Panc1 (cell line): ENCODE data around the gene USP49. TPM values are rescaled to one million over a fixed set of nuclear protein-coding genes. Genes with fewer than 3 reads are reported as not detected.

ENCODE experiments used
- ATAC-seq: fragments of 200-7000 bp; cut with Tn5 transposase; 2 replicates; pipeline ENCODE4 v1.9.1; 2020; ENCODE audit warnings: mild to moderate bottlenecking, moderate library complexity
- BruUV-seq: library from RNA; stranded (reverse); fragments of 400-500 nt; replicated peaks from 2 replicates; lab custom pipeline; 2021; lab: Mats Ljungman, UMichigan
- CTCF ChIA-PET: fragments of 300-600 bp; sonication (Branson Sonifier 250); formaldehyde crosslinking; loops from one replicate; lab custom pipeline; 2022; ENCODE audit warnings: antibody characterized with exemption; lab: Charles Lee
- POLR2A ChIA-PET: fragments of 300-600 bp; sonication (Branson Sonifier 250); formaldehyde crosslinking; loops from one replicate; lab custom pipeline; 2022; ENCODE audit warnings: antibody characterized with exemption; lab: Charles Lee
- DNase-seq: peaks from one replicate; pipeline ENCODE4 v3.0.0-alpha.2; 2010; ENCODE audit warnings: low read depth, low spot score
- H3K27ac ChIP-seq: 2 replicates; pipeline ENCODE4 v1.5.1; 2011; ENCODE audit warnings: mild to moderate bottlenecking, low read length, inconsistent platforms
- H3K27me3 ChIP-seq: fragments of 200-500 bp; sonication (Bioruptor generic); 2 replicates; pipeline ENCODE4 v1.6.0; 2014; ENCODE audit warnings: low read length, inconsistent platforms; ENCODE audit not compliant: control insufficient read depth, insufficient read depth
- H3K36me3 ChIP-seq: fragments of 200-500 bp; sonication (Bioruptor generic); 2 replicates; pipeline ENCODE4 v1.5.1; 2014; ENCODE audit warnings: inconsistent platforms, mild to moderate bottlenecking, low read length, moderate library complexity; ENCODE audit not compliant: control insufficient read depth, insufficient read depth
- H3K4me1 ChIP-seq: 2 replicates; pipeline ENCODE4 v1.5.1; 2011; ENCODE audit warnings: inconsistent platforms, mild to moderate bottlenecking, low read length, moderate library complexity; ENCODE audit not compliant: control insufficient read depth, insufficient read depth
- H3K4me3 ChIP-seq, 2 experiments: 2 replicates each; pipeline ENCODE4 v1.5.1; 2011 to 2012; ENCODE audit warnings: low read depth in 2 of 2, low read length in 2 of 2, mild to moderate bottlenecking in 2 of 2, inconsistent platforms in 1 of 2, moderate library complexity in 1 of 2
- H3K9me3 ChIP-seq: fragments of 200-500 bp; sonication (Bioruptor generic); 2 replicates; pipeline ENCODE4 v1.5.1; 2014; ENCODE audit warnings: low read depth, mild to moderate bottlenecking, inconsistent platforms, low read length, moderate library complexity; ENCODE audit not compliant: control insufficient read depth, insufficient read depth
- POLR2AphosphoS5 ChIP-seq: IDR thresholded peaks from 2 replicates; pipeline ENCODE4 v1.6.1; 2012; ENCODE audit warnings: mild to moderate bottlenecking, low read depth, low read length, moderate library complexity
- SIN3A ChIP-seq: IDR thresholded peaks from 2 replicates; pipeline ENCODE4 v1.6.1; 2012; ENCODE audit warnings: low read depth, mild to moderate bottlenecking, low read length, moderate library complexity, borderline replicate concordance; ENCODE audit not compliant: insufficient read depth
- TCF7L2 ChIP-seq: IDR thresholded peaks from 2 replicates; pipeline ENCODE4 v1.6.1; 2011; ENCODE audit warnings: mild to moderate bottlenecking, low read depth, low read length, inconsistent platforms
- in situ Hi-C: cut with HindIII; loops from 2 replicates; pipeline ENCODE4 v1.10.0; 2016; ENCODE audit warnings: low sequenced_read_pairs, low pct_unique_long_range_greater_than_20kb
- intact Hi-C: fragments of 100-400 bp; cut with micrococcal nuclease; formaldehyde crosslinking; loops from one replicate; pipeline ENCODE4 v1.10.0; 2022; ENCODE audit not compliant: unreplicated experiment
- total RNA-seq: library from RNA; stranded (reverse); gene quantifications from one replicate; pipeline ENCODE4 v1.2.1, GENCODE V29; 2021; ENCODE audit not compliant: unreplicated experiment
- TF ChIP-seq, protein P1 (sequence below), 2 experiments: IDR thresholded peaks; 2 replicates each; pipeline ENCODE4 v1.6.1; 2011 to 2012; ENCODE audit warnings: low read depth in 2 of 2, control low read depth in 1 of 2, low read length in 1 of 2, mild to moderate bottlenecking in 1 of 2, moderate library complexity in 1 of 2; ENCODE audit not compliant: insufficient read depth in 1 of 2
- TF ChIP-seq, protein P2 (sequence below): fragments of 450-650 bp; IDR thresholded peaks from 2 replicates; pipeline ENCODE4 v1.5.1; 2017; ENCODE audit warnings: mild to moderate bottlenecking

The USP49 gene
- total RNA-seq, 1 experiment from 2014 or later = 5.4 TPM

- ChIA-PET POLR2A (no interaction called here), CTCF (no interaction called here)
- TF ChIP-seq SIN3A (no peak), POLR2AphosphoS5 (no peak), TCF7L2 (no peak)
- TF ChIP-seq, protein P1, sequence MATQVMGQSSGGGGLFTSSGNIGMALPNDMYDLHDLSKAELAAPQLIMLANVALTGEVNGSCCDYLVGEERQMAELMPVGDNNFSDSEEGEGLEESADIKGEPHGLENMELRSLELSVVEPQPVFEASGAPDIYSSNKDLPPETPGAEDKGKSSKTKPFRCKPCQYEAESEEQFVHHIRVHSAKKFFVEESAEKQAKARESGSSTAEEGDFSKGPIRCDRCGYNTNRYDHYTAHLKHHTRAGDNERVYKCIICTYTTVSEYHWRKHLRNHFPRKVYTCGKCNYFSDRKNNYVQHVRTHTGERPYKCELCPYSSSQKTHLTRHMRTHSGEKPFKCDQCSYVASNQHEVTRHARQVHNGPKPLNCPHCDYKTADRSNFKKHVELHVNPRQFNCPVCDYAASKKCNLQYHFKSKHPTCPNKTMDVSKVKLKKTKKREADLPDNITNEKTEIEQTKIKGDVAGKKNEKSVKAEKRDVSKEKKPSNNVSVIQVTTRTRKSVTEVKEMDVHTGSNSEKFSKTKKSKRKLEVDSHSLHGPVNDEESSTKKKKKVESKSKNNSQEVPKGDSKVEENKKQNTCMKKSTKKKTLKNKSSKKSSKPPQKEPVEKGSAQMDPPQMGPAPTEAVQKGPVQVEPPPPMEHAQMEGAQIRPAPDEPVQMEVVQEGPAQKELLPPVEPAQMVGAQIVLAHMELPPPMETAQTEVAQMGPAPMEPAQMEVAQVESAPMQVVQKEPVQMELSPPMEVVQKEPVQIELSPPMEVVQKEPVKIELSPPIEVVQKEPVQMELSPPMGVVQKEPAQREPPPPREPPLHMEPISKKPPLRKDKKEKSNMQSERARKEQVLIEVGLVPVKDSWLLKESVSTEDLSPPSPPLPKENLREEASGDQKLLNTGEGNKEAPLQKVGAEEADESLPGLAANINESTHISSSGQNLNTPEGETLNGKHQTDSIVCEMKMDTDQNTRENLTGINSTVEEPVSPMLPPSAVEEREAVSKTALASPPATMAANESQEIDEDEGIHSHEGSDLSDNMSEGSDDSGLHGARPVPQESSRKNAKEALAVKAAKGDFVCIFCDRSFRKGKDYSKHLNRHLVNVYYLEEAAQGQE (IDR thresholded peaks at IDR 0.05; ENCODE audit: insufficient read depth in 1 of 2, low read depth in 2 of 2, low read length in 1 of 2) = no peak
- TF ChIP-seq, protein P2, sequence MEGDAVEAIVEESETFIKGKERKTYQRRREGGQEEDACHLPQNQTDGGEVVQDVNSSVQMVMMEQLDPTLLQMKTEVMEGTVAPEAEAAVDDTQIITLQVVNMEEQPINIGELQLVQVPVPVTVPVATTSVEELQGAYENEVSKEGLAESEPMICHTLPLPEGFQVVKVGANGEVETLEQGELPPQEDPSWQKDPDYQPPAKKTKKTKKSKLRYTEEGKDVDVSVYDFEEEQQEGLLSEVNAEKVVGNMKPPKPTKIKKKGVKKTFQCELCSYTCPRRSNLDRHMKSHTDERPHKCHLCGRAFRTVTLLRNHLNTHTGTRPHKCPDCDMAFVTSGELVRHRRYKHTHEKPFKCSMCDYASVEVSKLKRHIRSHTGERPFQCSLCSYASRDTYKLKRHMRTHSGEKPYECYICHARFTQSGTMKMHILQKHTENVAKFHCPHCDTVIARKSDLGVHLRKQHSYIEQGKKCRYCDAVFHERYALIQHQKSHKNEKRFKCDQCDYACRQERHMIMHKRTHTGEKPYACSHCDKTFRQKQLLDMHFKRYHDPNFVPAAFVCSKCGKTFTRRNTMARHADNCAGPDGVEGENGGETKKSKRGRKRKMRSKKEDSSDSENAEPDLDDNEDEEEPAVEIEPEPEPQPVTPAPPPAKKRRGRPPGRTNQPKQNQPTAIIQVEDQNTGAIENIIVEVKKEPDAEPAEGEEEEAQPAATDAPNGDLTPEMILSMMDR = no peak
- H3K9me3 ChIP-seq = no peaks in the 10 kb centered on the region
- DNase-seq = no peak
- 0 out of 2 replicates have a peak, but pooled peaks cover 4% of the 10 kb centered on the region for H3K4me1 ChIP-seq
- H3K27me3 ChIP-seq = no peaks in the 10 kb centered on the region
- in situ Hi-C loops (no loop called here), intact Hi-C loops (no loop called here)
- no peaks in the 10 kb centered on the region for H3K36me3 ChIP-seq
- no peak for ATAC-seq
- H3K4me3 ChIP-seq = no peak overlapping the region
- no peak overlapping the region for H3K27ac ChIP-seq
- BruUV-seq = no TSS peak
Observed at GRCh38 chr6:41750374-41750773, 144.8 kb downstream of the USP49 start.

DNA sequence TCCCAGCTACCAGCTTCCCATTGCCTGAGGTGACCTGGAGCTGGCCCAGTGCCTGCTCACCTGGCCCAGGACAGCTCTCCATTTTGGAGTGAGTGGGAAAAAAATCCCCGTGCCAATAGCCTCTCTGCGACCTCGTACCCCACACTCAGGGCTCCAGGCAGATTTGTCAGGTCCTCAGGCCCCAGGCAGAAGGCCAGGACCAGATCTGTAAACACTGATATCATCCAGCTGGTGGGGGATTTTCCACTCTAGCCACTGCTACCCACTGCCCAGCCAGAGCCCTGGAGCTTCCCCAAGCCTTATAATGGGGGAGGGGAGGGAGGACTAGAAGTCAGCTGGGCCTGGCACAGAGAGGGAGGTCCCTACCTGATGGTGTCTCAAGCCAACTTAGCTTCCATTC, 146.6 kb downstream of the USP49 start:
- H3K4me1 ChIP-seq = 0 out of 2 replicates have a peak, but pooled peaks cover 4% of the 10 kb centered on the region
- no TSS peak for BruUV-seq
- H3K27ac ChIP-seq = no peak overlapping the region
- in situ Hi-C loops (no loop called here), intact Hi-C loops (no loop called here)
- H3K27me3 ChIP-seq = no peaks in the 10 kb centered on the region
- TF ChIP-seq TCF7L2 (no peak), POLR2AphosphoS5 (no peak), SIN3A (no peak)
- TF ChIP-seq, protein P2 = no peak
- TF ChIP-seq, protein P1 (IDR thresholded peaks at IDR 0.05; ENCODE audit: insufficient read depth in 1 of 2, low read depth in 2 of 2, low read length in 1 of 2) = no peak
- H3K9me3 ChIP-seq = no peaks in the 10 kb centered on the region
- H3K4me3 ChIP-seq = no peak overlapping the region
- POLR2A ChIA-PET = interaction anchor here (0.6 to 0.7 kb wide), 2 partner anchors 13 to 46 kb away, joined by 4 read pairs; no protein-coding TSS in a partner anchor
- ATAC-seq (no peak), DNase-seq (no peak)
- H3K36me3 ChIP-seq = no peaks in the 10 kb centered on the region
- CTCF ChIA-PET = interaction anchor here (0.6 to 1.0 kb wide), 2 partner anchors 39 to 64 kb away, joined by 4 to 5 read pairs; partner anchors contain the start of gene TOMM6
